Measurements from ENCODE around the gene TNFRSF9.

DNA sequence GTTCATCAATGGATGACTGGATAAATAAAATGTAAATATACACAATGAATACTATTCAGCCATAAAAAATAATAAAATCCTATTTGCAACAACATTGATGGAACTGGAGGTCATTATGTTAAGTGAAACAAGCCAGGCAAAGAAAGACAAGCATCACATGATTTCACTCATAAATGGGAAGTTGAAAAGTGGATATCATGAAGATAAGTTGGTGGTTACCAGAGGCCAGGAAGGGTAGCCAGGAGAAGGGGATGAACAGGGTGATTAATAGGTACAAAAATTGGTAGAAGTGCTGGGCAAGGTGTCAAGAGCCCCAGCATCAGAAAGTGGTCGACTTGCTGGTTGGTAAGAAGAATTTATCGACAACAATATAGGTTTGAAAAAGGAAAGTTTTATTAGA, 19.5 kb upstream of the TNFRSF9 start:
- TF ChIP-seq, protein P1, sequence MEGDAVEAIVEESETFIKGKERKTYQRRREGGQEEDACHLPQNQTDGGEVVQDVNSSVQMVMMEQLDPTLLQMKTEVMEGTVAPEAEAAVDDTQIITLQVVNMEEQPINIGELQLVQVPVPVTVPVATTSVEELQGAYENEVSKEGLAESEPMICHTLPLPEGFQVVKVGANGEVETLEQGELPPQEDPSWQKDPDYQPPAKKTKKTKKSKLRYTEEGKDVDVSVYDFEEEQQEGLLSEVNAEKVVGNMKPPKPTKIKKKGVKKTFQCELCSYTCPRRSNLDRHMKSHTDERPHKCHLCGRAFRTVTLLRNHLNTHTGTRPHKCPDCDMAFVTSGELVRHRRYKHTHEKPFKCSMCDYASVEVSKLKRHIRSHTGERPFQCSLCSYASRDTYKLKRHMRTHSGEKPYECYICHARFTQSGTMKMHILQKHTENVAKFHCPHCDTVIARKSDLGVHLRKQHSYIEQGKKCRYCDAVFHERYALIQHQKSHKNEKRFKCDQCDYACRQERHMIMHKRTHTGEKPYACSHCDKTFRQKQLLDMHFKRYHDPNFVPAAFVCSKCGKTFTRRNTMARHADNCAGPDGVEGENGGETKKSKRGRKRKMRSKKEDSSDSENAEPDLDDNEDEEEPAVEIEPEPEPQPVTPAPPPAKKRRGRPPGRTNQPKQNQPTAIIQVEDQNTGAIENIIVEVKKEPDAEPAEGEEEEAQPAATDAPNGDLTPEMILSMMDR (IDR thresholded peaks at IDR 0.05; ENCODE audit: poor library complexity, severe bottlenecking), result no peak
- no peak for TF ChIP-seq EZH2 (IDR thresholded peaks at IDR 0.05; ENCODE audit: borderline replicate concordance, insufficient read depth, low read length, poor library complexity, severe bottlenecking)
- TF ChIP-seq POLR2AphosphoS5 (IDR thresholded peaks at IDR 0.05), result no peak
- no peak for TF ChIP-seq EP300 (conservative IDR thresholded peaks at IDR 0.05; ENCODE audit: poor library complexity, severe bottlenecking)
- TF ChIP-seq TAF1 (IDR thresholded peaks at IDR 0.05; ENCODE audit: low read depth), result no peak
- TF ChIP-seq RAD21 (conservative IDR thresholded peaks at IDR 0.05), result no peak
- no peak for TF ChIP-seq SMC3 (conservative IDR thresholded peaks at IDR 0.05; ENCODE audit: poor library complexity)
- TF ChIP-seq, protein P2, sequence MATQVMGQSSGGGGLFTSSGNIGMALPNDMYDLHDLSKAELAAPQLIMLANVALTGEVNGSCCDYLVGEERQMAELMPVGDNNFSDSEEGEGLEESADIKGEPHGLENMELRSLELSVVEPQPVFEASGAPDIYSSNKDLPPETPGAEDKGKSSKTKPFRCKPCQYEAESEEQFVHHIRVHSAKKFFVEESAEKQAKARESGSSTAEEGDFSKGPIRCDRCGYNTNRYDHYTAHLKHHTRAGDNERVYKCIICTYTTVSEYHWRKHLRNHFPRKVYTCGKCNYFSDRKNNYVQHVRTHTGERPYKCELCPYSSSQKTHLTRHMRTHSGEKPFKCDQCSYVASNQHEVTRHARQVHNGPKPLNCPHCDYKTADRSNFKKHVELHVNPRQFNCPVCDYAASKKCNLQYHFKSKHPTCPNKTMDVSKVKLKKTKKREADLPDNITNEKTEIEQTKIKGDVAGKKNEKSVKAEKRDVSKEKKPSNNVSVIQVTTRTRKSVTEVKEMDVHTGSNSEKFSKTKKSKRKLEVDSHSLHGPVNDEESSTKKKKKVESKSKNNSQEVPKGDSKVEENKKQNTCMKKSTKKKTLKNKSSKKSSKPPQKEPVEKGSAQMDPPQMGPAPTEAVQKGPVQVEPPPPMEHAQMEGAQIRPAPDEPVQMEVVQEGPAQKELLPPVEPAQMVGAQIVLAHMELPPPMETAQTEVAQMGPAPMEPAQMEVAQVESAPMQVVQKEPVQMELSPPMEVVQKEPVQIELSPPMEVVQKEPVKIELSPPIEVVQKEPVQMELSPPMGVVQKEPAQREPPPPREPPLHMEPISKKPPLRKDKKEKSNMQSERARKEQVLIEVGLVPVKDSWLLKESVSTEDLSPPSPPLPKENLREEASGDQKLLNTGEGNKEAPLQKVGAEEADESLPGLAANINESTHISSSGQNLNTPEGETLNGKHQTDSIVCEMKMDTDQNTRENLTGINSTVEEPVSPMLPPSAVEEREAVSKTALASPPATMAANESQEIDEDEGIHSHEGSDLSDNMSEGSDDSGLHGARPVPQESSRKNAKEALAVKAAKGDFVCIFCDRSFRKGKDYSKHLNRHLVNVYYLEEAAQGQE (IDR thresholded peaks at IDR 0.05; ENCODE audit: borderline replicate concordance), result no peak
- no peak for TF ChIP-seq MXI1 (conservative IDR thresholded peaks at IDR 0.05; ENCODE audit: poor library complexity, severe bottlenecking)
